SK-N-SH (cell line): ENCODE data around the gene CBLB.

ENCODE experiments used
- CTCF ChIP-seq: fragments of 200-600 bp; sonication (generic); IDR thresholded peaks from 2 replicates; pipeline ENCODE4 v1.6.1; 2017; ENCODE audit warnings: antibody characterized with exemption, mild to moderate bottlenecking, moderate library complexity
- FOSL2 ChIP-seq: IDR thresholded peaks from 2 replicates; pipeline ENCODE4 v1.4.0; 2012; ENCODE audit warnings: low read depth, mild to moderate bottlenecking, moderate library complexity, borderline replicate concordance
- FOXM1 ChIP-seq: IDR thresholded peaks from 2 replicates; pipeline ENCODE4 v1.4.0; 2012; ENCODE audit warnings: low read depth, mild to moderate bottlenecking
- GATA2 ChIP-seq: sonication (generic); formaldehyde crosslinking; IDR thresholded peaks from 2 replicates; pipeline ENCODE4 v1.5.0; 2020; ENCODE audit warnings: mild to moderate bottlenecking, missing genetic modification reagents
- MXI1 ChIP-seq: IDR thresholded peaks from 2 replicates; pipeline ENCODE4 v1.6.1; 2012; ENCODE audit warnings: mild to moderate bottlenecking, low read depth, low read length, improper control_type of control experiment
- PBX3 ChIP-seq: IDR thresholded peaks from 2 replicates; pipeline ENCODE4; 2012
- POLR2AphosphoS5 ChIP-seq: IDR thresholded peaks from 2 replicates; pipeline ENCODE4 v1.6.1; 2012; ENCODE audit warnings: low read depth, low read length
- RCOR1 ChIP-seq: fragments of 150-350 bp; IDR thresholded peaks from 2 replicates; pipeline ENCODE4 v1.6.1; 2017; ENCODE audit warnings: antibody characterized with exemption, low read length
- RXRA ChIP-seq: IDR thresholded peaks from 2 replicates; pipeline ENCODE4 v1.4.0; 2012; ENCODE audit warnings: low read depth, mild to moderate bottlenecking, borderline replicate concordance
- SMC3 ChIP-seq: IDR thresholded peaks from 2 replicates; pipeline ENCODE4 v1.6.1; 2012; ENCODE audit warnings: low read depth, low read length, improper control_type of control experiment
- USF1 ChIP-seq: IDR thresholded peaks from 2 replicates; pipeline ENCODE4 v1.4.0; 2012; ENCODE audit warnings: low read depth, borderline replicate concordance
- USF2 ChIP-seq: fragments of 150-350 bp; IDR thresholded peaks from 2 replicates; pipeline ENCODE4 v1.6.1; 2017; ENCODE audit warnings: antibody characterized with exemption, low read length, low read depth, borderline replicate concordance
- ZBTB33 ChIP-seq: IDR thresholded peaks from 2 replicates; pipeline ENCODE4 v1.4.0; 2012; ENCODE audit warnings: low read depth, borderline replicate concordance

GRCh38 chr3:105626739-105627138, 242.1 kb downstream of the CBLB start:
- TF ChIP-seq CTCF (no peak), PBX3 (no peak), POLR2AphosphoS5 (no peak), RCOR1 (no peak), RXRA (no peak), MXI1 (no peak), GATA2 (CRISPR knock-in tag) (no peak), FOSL2 (no peak), USF2 (no peak), FOXM1 (no peak), ZBTB33 (no peak), SMC3 (no peak), USF1 (no peak)
